ENCODE data around the gene GALNT14.

DNA sequence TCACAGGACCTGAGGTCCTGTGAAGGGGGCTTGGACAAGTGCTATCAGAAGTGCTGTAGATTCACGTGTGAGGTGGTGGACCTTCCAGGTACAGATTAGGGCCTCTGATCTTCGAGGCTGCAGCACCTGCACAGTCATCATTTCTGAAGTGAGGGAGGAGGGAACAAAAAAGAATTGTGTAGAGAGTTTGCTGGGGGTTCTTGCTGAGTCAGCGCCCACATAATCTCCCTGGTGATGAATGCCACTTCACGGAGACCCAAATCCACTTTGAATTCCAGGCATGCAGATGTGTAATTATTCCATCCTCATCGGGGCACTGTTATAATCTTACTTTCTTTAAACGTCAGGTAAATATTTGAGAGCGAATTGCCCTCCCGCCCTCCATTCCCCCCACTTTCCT is 202.4 kb downstream of the GALNT14 start:
- TF ChIP-seq, protein P1, sequence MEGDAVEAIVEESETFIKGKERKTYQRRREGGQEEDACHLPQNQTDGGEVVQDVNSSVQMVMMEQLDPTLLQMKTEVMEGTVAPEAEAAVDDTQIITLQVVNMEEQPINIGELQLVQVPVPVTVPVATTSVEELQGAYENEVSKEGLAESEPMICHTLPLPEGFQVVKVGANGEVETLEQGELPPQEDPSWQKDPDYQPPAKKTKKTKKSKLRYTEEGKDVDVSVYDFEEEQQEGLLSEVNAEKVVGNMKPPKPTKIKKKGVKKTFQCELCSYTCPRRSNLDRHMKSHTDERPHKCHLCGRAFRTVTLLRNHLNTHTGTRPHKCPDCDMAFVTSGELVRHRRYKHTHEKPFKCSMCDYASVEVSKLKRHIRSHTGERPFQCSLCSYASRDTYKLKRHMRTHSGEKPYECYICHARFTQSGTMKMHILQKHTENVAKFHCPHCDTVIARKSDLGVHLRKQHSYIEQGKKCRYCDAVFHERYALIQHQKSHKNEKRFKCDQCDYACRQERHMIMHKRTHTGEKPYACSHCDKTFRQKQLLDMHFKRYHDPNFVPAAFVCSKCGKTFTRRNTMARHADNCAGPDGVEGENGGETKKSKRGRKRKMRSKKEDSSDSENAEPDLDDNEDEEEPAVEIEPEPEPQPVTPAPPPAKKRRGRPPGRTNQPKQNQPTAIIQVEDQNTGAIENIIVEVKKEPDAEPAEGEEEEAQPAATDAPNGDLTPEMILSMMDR (IDR thresholded peaks at IDR 0.05): no peak
- TF ChIP-seq EZH2phosphoT487 (IDR thresholded peaks at IDR 0.05): no peak
